ENCODE results near the gene TMEM130. TPM values are rescaled to one million over a fixed set of nuclear protein-coding genes. Genes with fewer than 3 reads are reported as not detected.
"Not testable (repeated sequence)": the region's sequence is repeated elsewhere in the genome, so short reads cannot be mapped to it uniquely, and the experiment has no call there.

The TMEM130 gene
- total RNA-seq, 2 donors from 2014 or later: 1.1 TPM; not detected in 1

DNA sequence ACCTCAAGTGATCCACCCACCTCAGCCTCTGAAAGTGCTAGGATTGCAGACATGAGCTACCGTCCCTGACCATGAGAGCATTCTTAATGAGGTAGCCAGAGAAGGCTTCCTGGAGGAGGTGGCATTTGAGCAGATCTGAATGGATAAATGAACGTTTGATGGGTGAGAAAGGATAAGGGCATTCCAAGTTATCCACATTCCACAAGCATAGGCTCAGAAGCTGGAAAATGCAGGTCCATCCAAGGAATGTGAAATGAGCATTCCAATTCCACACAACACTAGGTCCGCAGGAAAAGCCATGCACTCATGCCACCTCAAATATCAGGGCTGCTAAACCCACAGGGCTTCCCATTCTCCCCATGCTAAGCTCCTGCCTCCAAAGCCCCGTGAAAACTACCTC lies 17.0 kb downstream of the TMEM130 start:
- H3K27ac ChIP-seq: no peak overlapping the region
- no peaks in the 10 kb centered on the region for H3K27me3 ChIP-seq
- TF ChIP-seq, protein P1, sequence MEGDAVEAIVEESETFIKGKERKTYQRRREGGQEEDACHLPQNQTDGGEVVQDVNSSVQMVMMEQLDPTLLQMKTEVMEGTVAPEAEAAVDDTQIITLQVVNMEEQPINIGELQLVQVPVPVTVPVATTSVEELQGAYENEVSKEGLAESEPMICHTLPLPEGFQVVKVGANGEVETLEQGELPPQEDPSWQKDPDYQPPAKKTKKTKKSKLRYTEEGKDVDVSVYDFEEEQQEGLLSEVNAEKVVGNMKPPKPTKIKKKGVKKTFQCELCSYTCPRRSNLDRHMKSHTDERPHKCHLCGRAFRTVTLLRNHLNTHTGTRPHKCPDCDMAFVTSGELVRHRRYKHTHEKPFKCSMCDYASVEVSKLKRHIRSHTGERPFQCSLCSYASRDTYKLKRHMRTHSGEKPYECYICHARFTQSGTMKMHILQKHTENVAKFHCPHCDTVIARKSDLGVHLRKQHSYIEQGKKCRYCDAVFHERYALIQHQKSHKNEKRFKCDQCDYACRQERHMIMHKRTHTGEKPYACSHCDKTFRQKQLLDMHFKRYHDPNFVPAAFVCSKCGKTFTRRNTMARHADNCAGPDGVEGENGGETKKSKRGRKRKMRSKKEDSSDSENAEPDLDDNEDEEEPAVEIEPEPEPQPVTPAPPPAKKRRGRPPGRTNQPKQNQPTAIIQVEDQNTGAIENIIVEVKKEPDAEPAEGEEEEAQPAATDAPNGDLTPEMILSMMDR (IDR thresholded peaks at IDR 0.05): no peak
- no peak overlapping the region for H3K4me3 ChIP-seq
- H3K9me3 ChIP-seq: peaks cover 0 to 15% of the 10 kb centered on the region in 2 donors
- no peaks in the 10 kb centered on the region for H3K36me3 ChIP-seq
- H3K4me1 ChIP-seq: no peaks in the 10 kb centered on the region
- no peak for DNase-seq (ENCODE audit: low spot score)

DNA sequence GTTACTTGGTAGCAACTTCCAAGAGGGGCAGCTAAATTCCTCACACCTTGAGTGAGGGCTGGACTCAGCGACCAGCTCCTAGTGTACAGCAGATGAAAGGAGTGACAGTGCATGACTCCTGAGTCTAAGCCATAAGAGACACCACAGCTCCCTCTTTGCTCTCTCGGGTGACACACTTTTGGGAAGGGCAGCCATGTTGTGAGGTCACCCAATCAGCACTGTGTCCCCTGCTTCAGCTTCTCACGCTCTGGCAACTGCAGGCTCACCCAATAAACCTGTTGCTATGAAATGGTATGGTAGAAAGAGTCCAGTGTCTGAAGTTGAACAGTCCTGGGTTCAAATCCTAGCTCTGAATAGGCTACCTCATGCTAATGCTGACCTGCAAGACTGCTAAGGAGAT lies 20.9 kb downstream of the TMEM130 start:
- Histone ChIP-seq H3K4me1 (no peaks in the 10 kb centered on the region), H3K9me3 (peaks cover 0 to 15% of the 10 kb centered on the region in 2 donors), H3K27me3 (no peaks in the 10 kb centered on the region), H3K36me3 (no peaks in the 10 kb centered on the region), H3K27ac (no peak overlapping the region), H3K4me3 (no peak overlapping the region)
- TF ChIP-seq, protein P1 (IDR thresholded peaks at IDR 0.05): no peak
- no peak for DNase-seq (ENCODE audit: low spot score)

DNA sequence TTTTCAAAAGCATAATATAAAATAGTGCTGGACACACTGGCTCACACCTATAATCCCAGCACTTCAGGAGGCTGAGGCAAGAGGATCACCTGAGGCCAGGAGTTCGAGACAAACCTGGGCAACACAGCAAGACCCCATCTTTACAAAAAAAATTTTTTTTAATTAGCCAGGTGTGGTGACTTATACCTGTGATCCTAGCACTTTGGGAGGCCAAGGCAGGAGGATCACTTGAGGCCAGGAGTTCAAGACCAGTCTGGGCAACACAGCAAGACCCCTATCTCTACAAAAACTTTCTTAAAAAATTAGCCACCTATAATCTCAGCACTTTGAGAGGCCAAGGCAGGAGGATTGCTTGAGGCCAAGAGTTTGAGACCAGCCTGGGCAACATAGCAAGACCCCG lies 27.3 kb downstream of the TMEM130 start:
- H3K36me3 ChIP-seq; DNase-seq (ENCODE audit: low spot score); H3K4me1 ChIP-seq; H3K4me3 ChIP-seq; H3K9me3 ChIP-seq; H3K27me3 ChIP-seq; H3K27ac ChIP-seq: not testable (repeated sequence)

GRCh38 chr7:98841179-98841997 lies 28.4 kb downstream of the TMEM130 start:
- TF ChIP-seq, protein P1 (IDR thresholded peaks at IDR 0.05): peak; percentile 96 to 99
- no peaks in the 10 kb centered on the region for H3K9me3 ChIP-seq

DNA sequence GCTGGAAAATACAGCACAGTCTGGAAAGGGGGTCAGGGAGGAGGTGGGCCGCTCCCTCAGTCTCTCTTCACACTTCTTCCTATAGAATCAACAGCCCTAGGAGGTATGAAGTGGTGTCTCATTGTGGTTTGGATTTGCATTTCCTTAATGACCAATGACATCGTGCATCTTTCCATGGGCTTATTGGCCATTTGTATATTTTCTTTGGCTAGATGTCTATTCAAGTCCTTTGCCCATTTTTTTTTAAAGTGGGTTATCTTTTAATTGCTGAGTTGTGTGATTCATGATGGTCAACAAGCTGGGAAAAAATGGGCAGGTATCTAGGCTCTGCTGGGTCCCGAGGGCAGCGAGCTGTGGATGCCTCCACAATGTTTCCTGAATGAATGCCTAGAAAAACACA lies 29.1 kb downstream of the TMEM130 start:
- no peak for DNase-seq (ENCODE audit: low spot score)
- TF ChIP-seq, protein P1 (IDR thresholded peaks at IDR 0.05): no peak
- H3K4me3 ChIP-seq: no peak overlapping the region
- H3K9me3 ChIP-seq: no peaks in the 10 kb centered on the region
- H3K36me3 ChIP-seq: no peaks in the 10 kb centered on the region
- H3K27me3 ChIP-seq: no peaks in the 10 kb centered on the region
- no peaks in the 10 kb centered on the region for H3K4me1 ChIP-seq
- no peak overlapping the region for H3K27ac ChIP-seq

More at GRCh38 chr7:98841179-98841997, 28.4 kb downstream of the TMEM130 start:
- DNase-seq (ENCODE audit: low spot score): peak; percentile 68
- Histone ChIP-seq H3K27me3 (no peaks in the 10 kb centered on the region), H3K4me1 (no peaks in the 10 kb centered on the region), H3K36me3 (no peaks in the 10 kb centered on the region), H3K4me3 (no peak overlapping the region), H3K27ac (no peak overlapping the region)

DNA sequence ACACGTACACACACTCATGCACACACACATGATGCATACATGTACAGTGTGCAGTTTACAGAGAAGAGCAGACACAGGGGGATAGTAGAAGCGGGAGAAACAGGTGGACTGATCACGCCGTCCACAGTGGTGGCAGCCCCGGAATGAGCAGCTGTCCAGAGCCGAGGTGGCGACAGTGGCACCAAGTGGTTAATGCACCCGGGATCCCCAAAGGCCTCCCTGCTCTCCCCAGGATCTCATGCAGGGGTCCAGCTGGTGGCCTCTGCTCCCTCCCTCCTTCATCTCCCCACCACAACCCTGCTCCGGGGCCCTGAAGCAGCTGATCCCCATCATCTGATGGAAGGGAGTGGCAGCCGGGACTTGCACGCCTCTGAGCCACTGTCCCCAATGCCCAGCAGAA lies 29.7 kb downstream of the TMEM130 start:
- Histone ChIP-seq H3K4me1 (no peaks in the 10 kb centered on the region), H3K4me3 (no peak overlapping the region), H3K27me3 (no peaks in the 10 kb centered on the region), H3K36me3 (no peaks in the 10 kb centered on the region), H3K9me3 (no peaks in the 10 kb centered on the region), H3K27ac (no peak overlapping the region)
- TF ChIP-seq, protein P1 (IDR thresholded peaks at IDR 0.05): no peak
- DNase-seq (ENCODE audit: low spot score): no peak
